K562 (cell line): ENCODE data around the gene FETUB. TPM values are rescaled to one million over a fixed set of nuclear protein-coding genes. Genes with fewer than 3 reads are reported as not detected.

Source experiments
- ATAC-seq: fragments of 200-7000 bp; cut with Tn5 transposase; 3 replicates; pipeline ENCODE4 v1.9.1; 2020; ENCODE audit warnings: moderate library complexity
- BruUV-seq: library from RNA; stranded (reverse); fragments of 400-500 nt; replicated peaks from 2 replicates; lab custom pipeline; 2021; lab: Mats Ljungman, UMichigan
- CTCF ChIA-PET: fragments of 300-600 bp; formaldehyde crosslinking; extraction: SDS; loops from one replicate; lab custom pipeline; 2021; ENCODE audit warnings: low intra/inter-chr PET ratio; lab: Yijun Ruan, JAX
- POLR2A ChIA-PET: fragments of 300-600, 350-650 bp; sonication (Branson Sonifier 250); formaldehyde crosslinking; extraction: SDS; loops from one replicate; lab custom pipeline; 2021; ENCODE audit warnings: antibody characterized with exemption, inconsistent platforms; lab: Yijun Ruan, JAX
- DNase-seq, 4 experiments: peaks; one replicate each; pipeline versions ENCODE4 v3.0.0 to v3.0.0-alpha.2; 2011 to 2018; ENCODE audit warnings: low spot score in 3 of 4, mixed read lengths in 3 of 4; ENCODE audit errors: extremely low read depth in 1 of 4
- FAIRE-seq: peaks from 2 replicates; lab custom pipeline; 2011; peaks lifted over from hg19 to GRCh38; lab: Jason Lieb, UNC
- H2AFZ ChIP-seq: 2 replicates; pipeline ENCODE4 v1.6.0; 2011; ENCODE audit warnings: low read depth, low read length, control low read depth, inconsistent platforms
- H3K27ac ChIP-seq: fragments of 200-600 bp; 3 replicates; pipeline ENCODE4 v1.8.0; 2011; ENCODE audit warnings: low read depth, mild to moderate bottlenecking, control low read depth, inconsistent platforms, low read length, moderate library complexity, mixed read lengths; ENCODE audit errors: extremely low read depth
- H3K27me3 ChIP-seq, 2 experiments: fragments of 300-600 bp in 1 of 2; 2 replicates in 1 of 2; 3 replicates in 1 of 2; pipeline versions ENCODE4 v1.6.0 to v1.8.0; 2011; ENCODE audit warnings: inconsistent platforms in 2 of 2, low read length in 2 of 2, mild to moderate bottlenecking in 1 of 2, mixed read lengths in 1 of 2, moderate library complexity in 1 of 2; ENCODE audit not compliant: control insufficient read depth in 2 of 2, insufficient read depth in 2 of 2
- H3K36me3 ChIP-seq: fragments of 300-600 bp; 3 replicates; pipeline ENCODE4 v1.8.0; 2011; ENCODE audit warnings: mild to moderate bottlenecking, low read length, inconsistent platforms; ENCODE audit not compliant: control insufficient read depth, insufficient read depth
- H3K4me1 ChIP-seq, 2 experiments: fragments of 200-600 bp in 1 of 2; replicated peaks in 1 of 2; 2 replicates in 1 of 2; 3 replicates in 1 of 2; pipeline versions ENCODE4 v1.5.1 to v1.8.0; 2011; ENCODE audit warnings: inconsistent platforms in 2 of 2, low read length in 2 of 2, mild to moderate bottlenecking in 1 of 2, mixed read lengths in 1 of 2, moderate library complexity in 1 of 2; ENCODE audit not compliant: control insufficient read depth in 2 of 2, insufficient read depth in 2 of 2
- H3K4me2 ChIP-seq: 2 replicates; pipeline ENCODE4 v1.6.1; 2011; ENCODE audit warnings: low read length, control low read depth, inconsistent platforms, mixed read lengths; ENCODE audit not compliant: insufficient read depth
- H3K4me3 ChIP-seq: fragments of 200-600 bp; sonication (generic), shearing (Covaris generic); 2 replicates; pipeline ENCODE4 v1.5.1; 2016; ENCODE audit warnings: control low read depth, inconsistent platforms
- H3K79me2 ChIP-seq: fragments of 200-600 bp; 3 replicates; pipeline ENCODE4 v1.8.0; 2011; ENCODE audit warnings: low read length, inconsistent platforms; ENCODE audit not compliant: control insufficient read depth, insufficient read depth
- H3K9ac ChIP-seq, 2 experiments: 2 replicates each; pipeline versions ENCODE4 v1.6.0 to v1.6.1; 2011; ENCODE audit warnings: low read depth in 2 of 2, low read length in 2 of 2, control low read depth in 1 of 2, inconsistent platforms in 1 of 2, mild to moderate bottlenecking in 1 of 2, mixed read lengths in 1 of 2; ENCODE audit not compliant: insufficient read depth in 1 of 2
- H3K9me1 ChIP-seq: one replicate; pipeline ENCODE4 v1.6.0; 2011; ENCODE audit warnings: inconsistent platforms, mild to moderate bottlenecking, low read length, moderate library complexity; ENCODE audit not compliant: control insufficient read depth, insufficient read depth
- H3K9me3 ChIP-seq: replicated peaks from 2 replicates; pipeline ENCODE4 v1.5.1; 2011; ENCODE audit warnings: low read depth, low read length, inconsistent platforms; ENCODE audit not compliant: control insufficient read depth, insufficient read depth
- H4K20me1 ChIP-seq: replicated peaks from 2 replicates; pipeline ENCODE4 v1.6.1; 2011; ENCODE audit warnings: low read length, inconsistent platforms, mixed read lengths; ENCODE audit not compliant: control insufficient read depth, insufficient read depth
- BMI1 ChIP-seq: fragments of 150-350 bp; IDR thresholded peaks from 2 replicates; pipeline ENCODE4 v1.6.1; 2014; ENCODE audit warnings: low read length
- ELF1 ChIP-seq: fragments of 200-800 bp; sonication (Bioruptor generic); IDR thresholded peaks from 2 replicates; pipeline ENCODE4 v1.6.1; 2016; ENCODE audit warnings: missing genetic modification characterization, missing compliant biosample characterization
- GTF2A2 ChIP-seq: IDR thresholded peaks from 2 replicates; pipeline ENCODE4 v1.6.1; 2016; ENCODE audit warnings: mild to moderate bottlenecking, missing genetic modification characterization, missing compliant biosample characterization
- MAFG ChIP-seq: fragments of 450-650 bp; conservative IDR thresholded peaks from 2 replicates; pipeline ENCODE4 v1.6.1; 2016; ENCODE audit warnings: missing genetic modification characterization, missing compliant biosample characterization
- NFIC ChIP-seq: fragments of 450-650 bp; IDR thresholded peaks from 2 replicates; pipeline ENCODE4 v1.6.1; 2017; ENCODE audit warnings: mild to moderate bottlenecking, inconsistent platforms
- PCBP1 ChIP-seq: fragments of 200-400 bp; formaldehyde crosslinking; IDR thresholded peaks from 2 replicates; pipeline ENCODE4 v1.6.1; 2018; ENCODE audit warnings: mild to moderate bottlenecking, low read depth, low read length; ENCODE audit not compliant: poor library complexity, severe bottlenecking
- PYGO2 ChIP-seq: fragments of 450-650 bp; IDR thresholded peaks from 2 replicates; pipeline ENCODE4 v1.6.1; 2016; ENCODE audit warnings: mild to moderate bottlenecking, missing genetic modification characterization, moderate library complexity, missing compliant biosample characterization
- SPI1 ChIP-seq: IDR thresholded peaks from 2 replicates; pipeline ENCODE4 v1.6.1; 2011; ENCODE audit warnings: low read depth, low read length, control low read depth, borderline replicate concordance
- TOE1 ChIP-seq, 2 experiments: fragments of 450-650 bp in 1 of 2; sonication (generic) in 1 of 2; formaldehyde crosslinking in 1 of 2; IDR thresholded peaks; 2 replicates each; pipeline versions ENCODE4 v1.7.1 to v1.8.0; 2016 to 2022; ENCODE audit warnings: borderline replicate concordance in 2 of 2, mild to moderate bottlenecking in 2 of 2, antibody characterized with exemption in 1 of 2, inconsistent platforms in 1 of 2, low read depth in 1 of 2, missing genetic modification reagents in 1 of 2, moderate library complexity in 1 of 2
- TSC22D4 ChIP-seq: fragments of 450-650 bp; IDR thresholded peaks from 2 replicates; pipeline ENCODE4 v1.6.1; 2016; ENCODE audit warnings: missing genetic modification characterization, missing biosample characterization, control low read depth
- ZNF274 ChIP-seq: IDR thresholded peaks from 2 replicates; pipeline ENCODE4 v1.6.1; 2011; ENCODE audit warnings: low read depth, mild to moderate bottlenecking, low read length, moderate library complexity, borderline replicate concordance
- ZNF282 ChIP-seq: sonication (generic); formaldehyde crosslinking; IDR thresholded peaks from 2 replicates; pipeline ENCODE4 v1.8.1; 2023; ENCODE audit warnings: missing genetic modification reagents
- WGBS: fragments of 100-300 bp; shearing (Covaris generic); methylation state at CpG from one replicate; pipeline ENCODE4 v1.1.6; 2016; ENCODE audit warnings: low coverage, mixed read lengths; ENCODE audit not compliant: insufficient coverage; ENCODE audit errors: missing lambda C conversion rate; 5-methylcytosine and 5-hydroxymethylcytosine counted together
- in situ Hi-C: fragments of 300-500 bp; cut with MboI; formaldehyde crosslinking; loops from 4 replicates; pipeline ENCODE4 v1.15.0; 2018; ENCODE audit warnings: inconsistent platforms, mixed read lengths
- intact Hi-C: fragments of 100-400 bp; cut with micrococcal nuclease; formaldehyde crosslinking; loops from 2 replicates; pipeline ENCODE4 v1.14.2; 2022
- polyA plus RNA-seq, 8 experiments: library from polyadenylated mRNA; depleted of rRNA in 4 of 8; stranded (reverse) in 5 of 8; unstranded in 3 of 8; fragments of >200 nt; fragmentation: Nextera tagmentation in 2 of 8; fragmentation: Illumina TruSeq in 1 of 8; extraction: Ambion mirVana in 2 of 8; extraction: Trizol in 1 of 8; gene quantifications; 2 replicates each; pipeline versions ENCODE4 v1.2.1 to v1.2.3, GENCODE V29; 2011 to 2014; ENCODE audit warnings: inconsistent platforms in 1 of 8, missing spikeins in 1 of 8
- total RNA-seq, 7 experiments: library from RNA; depleted of rRNA in 6 of 7; stranded (reverse); fragments of >200 nt in 6 of 7; fragmentation: Illumina TruSeq in 2 of 7; extraction: Trizol in 2 of 7; gene quantifications; 2 replicates each; pipeline versions ENCODE4 v1.2.1 to v1.2.3, GENCODE V29; 2011 to 2021; ENCODE audit warnings: low replicate concordance in 1 of 7
- TF ChIP-seq, protein P1 (sequence below): sonication (generic); formaldehyde crosslinking; IDR thresholded peaks from 2 replicates; pipeline ENCODE4 v1.9.0; 2022; ENCODE audit warnings: mild to moderate bottlenecking, missing genetic modification reagents
- TF ChIP-seq, protein P2 (sequence below): fragments of 250-450 bp; sonication (Bioruptor Pico); IDR thresholded peaks from 2 replicates; pipeline ENCODE4 v1.9.0; 2021; ENCODE audit warnings: mild to moderate bottlenecking, inconsistent platforms
- TF ChIP-seq, protein P3 (sequence below), 2 experiments: fragments of 250-450 bp in 1 of 2; fragments of 450-650 bp in 1 of 2; sonication (Bioruptor Pico) in 1 of 2; IDR thresholded peaks; 2 replicates each; pipeline versions ENCODE4 v1.6.1 to v1.8.0; 2016 to 2021; ENCODE audit warnings: mild to moderate bottlenecking in 2 of 2, moderate library complexity in 2 of 2, missing compliant biosample characterization in 1 of 2, missing genetic modification characterization in 1 of 2

FETUB gene
- total and polyA plus RNA-seq, 9 of the 15 experiments (the other 6 are each of a cell fraction or from before 2014, with no cell fraction given) = not detected

DNA sequence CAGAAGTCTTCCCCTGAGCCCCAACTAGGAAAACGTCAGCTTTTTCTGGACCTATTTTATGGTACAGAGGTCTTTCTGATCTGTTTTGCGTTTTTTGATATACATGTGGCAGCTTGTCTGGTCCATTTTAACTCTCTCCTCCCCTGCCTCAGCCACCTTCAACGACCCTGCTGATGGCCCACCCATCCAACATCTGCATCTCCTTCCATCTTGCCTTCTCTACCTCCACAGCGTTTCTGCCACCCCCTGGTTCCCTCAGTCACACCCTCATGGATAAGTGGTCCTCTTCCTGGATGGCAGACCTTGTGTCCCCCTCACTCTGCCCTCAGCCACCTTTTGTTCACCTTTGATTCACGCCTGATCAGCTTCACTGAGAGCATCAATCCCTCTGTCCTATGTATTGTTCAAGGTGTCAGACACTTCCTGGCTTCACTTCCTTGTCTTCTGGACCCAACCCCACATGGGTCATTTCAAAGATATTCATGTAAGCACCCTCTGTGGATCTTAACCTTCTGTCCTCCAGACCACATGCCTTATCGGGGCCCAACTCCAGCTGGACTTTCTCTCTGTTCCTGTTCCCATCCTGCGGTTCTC is 13.8 kb upstream of the FETUB start:
- Histone ChIP-seq H3K36me3 (no peaks in the 10 kb centered on the region), H3K4me2 (no peak overlapping the region), H4K20me1 (no peaks in the 10 kb centered on the region), H3K4me3 (no peak overlapping the region), H3K79me2 (no peaks in the 10 kb centered on the region), H3K27ac (no peak overlapping the region), H3K27me3 (peaks cover 4 to 29% of the 10 kb centered on the region in 2 experiments; a peak in 3 of 5 replicates), H3K9me1 (no peaks in the 10 kb centered on the region), H2AFZ (no peak overlapping the region), H3K9ac (no peak overlapping the region; a peak in 1 of 4 replicates), H3K9me3 (no peaks in the 10 kb centered on the region), H3K4me1 (peaks cover 3 to 4% of the 10 kb centered on the region in 2 experiments; a peak in 3 of 5 replicates)
- CTCF ChIA-PET = no interaction called here
- BruUV-seq = no TSS peak
- FAIRE-seq (no peak), DNase-seq (peak in 1 of 4 experiments; percentile 14), ATAC-seq (no peak)
- POLR2A ChIA-PET = interaction anchor here (0.6 to 2.2 kb wide), 4 partner anchors 10 to 941 kb away, joined by 3 to 6 read pairs (median 3); no protein-coding TSS in a partner anchor
- 6% methylated on average over 7 of the region's 7 CpGs for WGBS
- in situ Hi-C loops (no loop called here), intact Hi-C loops (no loop called here)
- TF ChIP-seq NFIC (no peak), ZNF274 (no peak), BMI1 (no peak), MAFG (tag) (no peak), SPI1 (0 out of 2 replicates have a peak, but pooled peaks have one; percentile 14), GTF2A2 (no peak), TSC22D4 (tag) (no peak), TOE1 (IDR thresholded peaks at IDR 0.05; ENCODE audit: borderline replicate concordance) (no peak), TOE1 (CRISPR knock-in tag; IDR thresholded peaks at IDR 0.05; ENCODE audit: borderline replicate concordance, low read depth) (no peak), ELF1 (tag) (0 out of 2 replicates have a peak, but pooled peaks have one; percentile 42), ZNF282 (CRISPR knock-in tag) (no peak), PCBP1 (no peak), PYGO2 (tag) (no peak)
- TF ChIP-seq, protein P1, sequence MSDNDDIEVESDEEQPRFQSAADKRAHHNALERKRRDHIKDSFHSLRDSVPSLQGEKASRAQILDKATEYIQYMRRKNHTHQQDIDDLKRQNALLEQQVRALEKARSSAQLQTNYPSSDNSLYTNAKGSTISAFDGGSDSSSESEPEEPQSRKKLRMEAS (CRISPR knock-in tag) = peak; percentile 40; the same call in 1 of the 2 replicates
- TF ChIP-seq, protein P2, sequence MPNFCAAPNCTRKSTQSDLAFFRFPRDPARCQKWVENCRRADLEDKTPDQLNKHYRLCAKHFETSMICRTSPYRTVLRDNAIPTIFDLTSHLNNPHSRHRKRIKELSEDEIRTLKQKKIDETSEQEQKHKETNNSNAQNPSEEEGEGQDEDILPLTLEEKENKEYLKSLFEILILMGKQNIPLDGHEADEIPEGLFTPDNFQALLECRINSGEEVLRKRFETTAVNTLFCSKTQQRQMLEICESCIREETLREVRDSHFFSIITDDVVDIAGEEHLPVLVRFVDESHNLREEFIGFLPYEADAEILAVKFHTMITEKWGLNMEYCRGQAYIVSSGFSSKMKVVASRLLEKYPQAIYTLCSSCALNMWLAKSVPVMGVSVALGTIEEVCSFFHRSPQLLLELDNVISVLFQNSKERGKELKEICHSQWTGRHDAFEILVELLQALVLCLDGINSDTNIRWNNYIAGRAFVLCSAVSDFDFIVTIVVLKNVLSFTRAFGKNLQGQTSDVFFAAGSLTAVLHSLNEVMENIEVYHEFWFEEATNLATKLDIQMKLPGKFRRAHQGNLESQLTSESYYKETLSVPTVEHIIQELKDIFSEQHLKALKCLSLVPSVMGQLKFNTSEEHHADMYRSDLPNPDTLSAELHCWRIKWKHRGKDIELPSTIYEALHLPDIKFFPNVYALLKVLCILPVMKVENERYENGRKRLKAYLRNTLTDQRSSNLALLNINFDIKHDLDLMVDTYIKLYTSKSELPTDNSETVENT = no peak
- TF ChIP-seq, protein P3, sequence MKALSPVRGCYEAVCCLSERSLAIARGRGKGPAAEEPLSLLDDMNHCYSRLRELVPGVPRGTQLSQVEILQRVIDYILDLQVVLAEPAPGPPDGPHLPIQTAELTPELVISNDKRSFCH (CRISPR knock-in tag; IDR thresholded peaks at IDR 0.05) = no peak
- TF ChIP-seq, protein P3 (tag; IDR thresholded peaks at IDR 0.05) = 0 out of 2 replicates have a peak, but pooled peaks have one; percentile 17
